ENCODE data around the gene E2F3. TPM values are rescaled to one million over a fixed set of nuclear protein-coding genes. Genes with fewer than 3 reads are reported as not detected.
A peak's percentile ranks its signal among the peaks of the same experiment; 100 is the strongest.
"Not testable (repeated sequence)": the region's sequence is repeated elsewhere in the genome, so short reads cannot be mapped to it uniquely, and the experiment has no call there.

E2F3 gene
- polyA plus RNA-seq, 3 donors = 17.7 to 19.0 (median 17.9) TPM

DNA sequence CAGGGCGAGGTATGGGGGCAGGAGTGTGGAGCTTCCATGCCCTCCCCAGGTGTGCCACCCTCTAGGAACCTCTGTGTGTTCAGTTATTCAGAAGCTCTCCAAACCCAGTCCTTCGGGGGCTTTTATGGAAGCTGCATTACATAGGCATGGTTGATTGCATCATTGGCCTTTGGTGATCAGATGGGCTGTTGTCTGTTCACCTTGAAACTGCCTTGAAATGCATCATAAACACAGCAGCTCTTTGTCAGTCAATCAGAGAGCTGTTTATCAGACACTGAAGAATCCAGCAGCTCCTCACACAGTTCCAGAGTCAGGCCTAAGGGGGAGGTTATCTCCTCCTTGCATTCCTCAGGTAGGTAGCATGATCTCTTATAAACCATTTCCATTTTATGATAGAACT lies 62.4 kb downstream of the E2F3 start:
- DNase-seq (ENCODE audit: low read depth in 3 of 3, low spot score in 2 of 3) = no peak

DNA sequence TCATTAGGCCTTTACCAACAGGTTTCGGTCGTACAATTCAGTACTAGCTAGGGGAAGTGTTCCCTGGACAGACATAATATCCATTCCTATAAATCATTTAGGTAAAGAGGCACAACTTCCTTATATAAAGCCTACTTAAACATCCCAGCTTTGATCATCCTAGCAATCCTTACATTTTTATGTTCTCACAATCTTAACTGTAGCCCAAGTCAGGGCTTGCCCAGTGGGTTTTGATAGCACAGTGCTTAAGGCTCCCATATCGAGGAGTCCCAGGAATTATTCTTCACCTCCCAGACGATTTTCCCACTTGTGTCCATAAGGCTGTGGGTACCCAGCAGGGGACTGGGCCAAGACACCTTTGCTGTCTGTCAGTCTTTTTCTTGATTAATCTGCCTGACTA lies 63.2 kb downstream of the E2F3 start:
- no peak for DNase-seq (ENCODE audit: low read depth in 3 of 3, low spot score in 2 of 3)

DNA sequence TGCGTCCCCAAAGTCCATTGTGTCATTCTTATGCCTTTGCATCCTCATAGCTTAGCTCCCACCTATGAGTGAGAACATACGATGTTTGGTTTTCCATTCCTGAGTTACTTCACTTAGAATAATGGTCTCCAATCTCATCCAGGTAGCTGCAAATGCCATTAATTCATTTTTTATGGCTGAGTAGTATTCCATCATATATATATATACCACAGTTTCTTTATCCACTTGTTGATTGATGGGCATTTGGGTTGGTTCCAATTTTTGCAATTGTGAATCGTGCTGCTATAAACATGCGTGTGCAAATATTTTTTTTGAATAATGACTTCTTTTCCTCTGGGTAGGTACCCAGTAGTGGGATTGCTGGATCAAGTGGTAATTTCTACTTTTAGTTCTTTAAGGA lies 63.9 kb downstream of the E2F3 start:
- not testable (repeated sequence) for DNase-seq (ENCODE audit: low read depth in 3 of 3, low spot score in 2 of 3)

DNA sequence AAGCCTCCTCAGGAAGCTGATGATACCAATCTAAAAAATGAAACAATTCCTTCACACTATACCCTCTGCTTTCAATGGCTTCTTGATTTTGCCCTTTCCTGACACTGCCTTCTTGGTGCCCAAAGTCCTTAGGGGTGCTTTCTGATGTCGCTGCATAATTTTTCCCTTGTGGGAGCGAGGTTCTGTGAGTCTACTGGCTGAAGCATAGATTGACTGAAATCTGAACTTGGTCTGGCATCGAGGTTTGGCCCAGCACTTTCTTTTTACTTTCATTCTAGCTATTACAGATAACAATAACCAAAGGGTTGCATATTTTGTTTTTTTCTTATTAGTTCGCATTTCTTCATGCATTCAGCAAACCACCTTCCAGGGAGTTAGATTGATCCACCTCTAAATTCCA lies 65.8 kb downstream of the E2F3 start:
- no peak for DNase-seq (ENCODE audit: low read depth in 3 of 3, low spot score in 2 of 3)

DNA sequence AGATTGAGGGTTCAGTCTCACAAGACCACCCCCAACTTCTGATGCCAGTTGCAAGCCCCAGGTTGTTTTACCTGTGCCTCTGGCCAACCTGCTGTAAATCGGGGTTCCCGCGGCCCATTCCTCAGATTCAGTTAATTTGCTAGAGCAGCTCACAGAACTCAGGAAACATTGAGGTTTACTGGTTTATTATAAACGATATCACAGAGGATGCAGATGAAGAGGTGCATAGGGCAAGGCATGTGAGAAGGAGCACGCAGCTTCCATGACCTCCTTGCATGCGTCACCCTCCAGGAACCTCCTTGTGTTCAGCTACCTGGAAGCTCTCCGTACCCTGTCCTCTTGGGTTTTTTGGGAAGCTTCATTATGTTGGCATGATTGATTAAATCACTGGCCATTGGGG lies 66.5 kb downstream of the E2F3 start:
- DNase-seq (ENCODE audit: low read depth in 3 of 3, low spot score in 2 of 3) = no peak

DNA sequence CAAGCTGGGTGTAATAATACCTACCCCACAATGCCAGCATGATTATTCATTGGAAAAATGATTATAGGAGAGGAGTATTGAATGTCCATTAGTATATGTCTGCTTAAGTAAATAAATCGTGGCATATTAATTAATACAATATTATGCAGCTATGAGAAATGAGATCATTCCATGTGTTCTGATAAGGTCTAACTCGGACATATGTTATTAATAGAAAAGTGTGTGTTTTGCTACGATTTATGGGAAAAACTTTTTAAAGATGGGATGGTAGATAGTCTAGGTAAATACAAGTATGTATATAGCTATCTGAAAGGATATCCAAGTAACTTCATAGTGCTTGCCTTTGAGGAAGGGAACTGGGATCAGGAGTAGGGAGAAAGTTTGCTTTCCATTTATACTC lies 71.1 kb downstream of the E2F3 start:
- no peak for DNase-seq (ENCODE audit: low read depth in 3 of 3, low spot score in 2 of 3)

DNA sequence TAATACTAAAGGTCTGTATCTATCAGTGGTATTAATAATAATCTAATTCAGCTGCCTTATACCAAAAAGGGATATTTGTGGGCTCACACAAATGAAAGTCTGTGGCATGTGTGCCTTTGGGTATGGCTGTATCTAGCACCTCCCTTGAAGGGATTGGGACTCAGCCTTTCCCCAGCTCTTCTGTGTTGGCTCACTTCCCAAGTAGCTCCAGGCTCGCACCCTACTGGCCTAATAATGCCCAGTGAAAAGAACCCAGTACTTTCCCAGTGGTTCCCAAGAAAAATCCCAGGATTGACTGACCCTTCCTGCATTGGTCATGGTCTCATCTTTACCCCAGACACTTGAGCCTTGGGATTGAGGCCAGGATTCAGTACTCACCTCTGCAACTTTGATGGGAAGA lies 71.8 kb downstream of the E2F3 start:
- no peak for DNase-seq (ENCODE audit: low read depth in 3 of 3, low spot score in 2 of 3)

DNA sequence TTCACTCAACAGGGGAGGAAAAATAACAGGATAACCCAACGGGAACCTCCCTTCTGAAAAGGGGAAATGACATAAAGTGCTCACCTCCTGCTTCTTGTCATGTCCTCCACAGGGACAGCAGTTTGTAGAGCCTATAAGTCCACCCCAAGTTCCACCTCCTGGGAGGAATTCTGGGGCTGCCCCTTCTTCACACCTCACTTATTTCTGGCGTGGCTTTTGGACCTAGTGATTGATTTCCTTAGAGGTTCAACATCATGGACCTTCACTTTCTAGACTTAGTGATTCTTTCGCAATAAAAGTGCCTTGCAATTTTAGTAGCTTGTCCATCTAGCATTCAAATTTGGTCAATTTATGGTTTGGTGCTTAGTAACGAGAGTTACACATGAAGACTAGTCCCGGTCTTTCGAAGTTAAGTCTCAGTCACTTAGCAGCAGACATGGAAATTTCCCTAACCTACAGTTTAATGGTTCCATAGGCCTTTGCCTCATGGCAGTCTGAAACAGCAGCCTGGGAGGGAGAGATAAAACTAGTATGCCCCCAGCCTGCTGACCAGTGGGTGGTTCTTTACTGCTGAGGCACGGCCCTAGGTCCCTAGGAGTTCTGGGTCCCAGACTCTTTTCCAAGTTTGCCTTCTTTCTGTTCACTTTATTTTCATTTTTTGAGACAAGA lies 73.3 kb downstream of the E2F3 start:
- DNase-seq (ENCODE audit: low read depth in 3 of 3, low spot score in 2 of 3) = no peak

DNA sequence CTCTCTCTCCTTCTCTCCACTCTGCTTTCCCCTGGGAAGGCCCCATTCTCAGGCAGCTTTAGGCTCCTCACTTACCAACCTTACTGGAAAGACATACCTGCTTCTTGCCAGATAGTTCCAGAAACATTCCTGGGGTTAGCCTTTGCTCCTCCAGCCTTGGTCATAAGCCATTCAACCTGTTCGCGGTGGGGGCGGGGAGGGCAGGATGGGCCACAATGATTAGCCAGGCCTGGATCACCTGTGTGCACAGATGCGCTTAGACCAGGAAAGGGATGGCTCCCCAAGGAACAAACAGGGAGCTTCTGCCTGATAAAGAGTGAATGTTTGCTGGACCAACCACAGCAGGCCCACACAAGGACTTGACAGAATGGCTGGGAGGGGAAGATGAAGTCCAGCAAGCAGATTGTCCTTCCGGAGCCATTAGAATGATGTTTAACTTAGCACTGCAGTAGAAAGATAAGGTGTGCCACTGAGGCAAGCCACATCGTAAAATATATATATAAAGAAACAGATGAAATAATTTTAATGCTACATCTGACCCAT lies 74.9 kb downstream of the E2F3 start:
- DNase-seq (ENCODE audit: low read depth in 3 of 3, low spot score in 2 of 3) = no peak

DNA sequence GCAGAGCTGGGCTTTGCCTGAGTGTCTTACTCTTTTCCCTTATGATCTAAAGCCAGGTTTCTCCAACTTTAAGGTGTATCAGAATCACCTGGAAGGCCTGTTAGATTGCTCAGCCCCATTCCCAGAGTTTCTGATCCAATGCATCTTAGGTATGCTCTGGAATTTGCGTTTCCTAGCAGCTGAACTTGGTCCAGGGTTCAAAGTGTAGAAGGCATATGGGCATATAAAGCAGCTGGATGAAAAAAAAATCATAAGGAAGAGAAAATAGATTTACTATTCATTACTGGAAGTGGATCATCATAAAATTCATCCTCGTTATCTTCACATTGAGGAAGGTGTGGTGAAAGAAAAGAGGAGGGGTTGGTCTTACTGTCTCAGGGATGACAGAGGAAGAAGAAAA lies 75.8 kb downstream of the E2F3 start:
- no peak for DNase-seq (ENCODE audit: low read depth in 3 of 3, low spot score in 2 of 3)

DNA sequence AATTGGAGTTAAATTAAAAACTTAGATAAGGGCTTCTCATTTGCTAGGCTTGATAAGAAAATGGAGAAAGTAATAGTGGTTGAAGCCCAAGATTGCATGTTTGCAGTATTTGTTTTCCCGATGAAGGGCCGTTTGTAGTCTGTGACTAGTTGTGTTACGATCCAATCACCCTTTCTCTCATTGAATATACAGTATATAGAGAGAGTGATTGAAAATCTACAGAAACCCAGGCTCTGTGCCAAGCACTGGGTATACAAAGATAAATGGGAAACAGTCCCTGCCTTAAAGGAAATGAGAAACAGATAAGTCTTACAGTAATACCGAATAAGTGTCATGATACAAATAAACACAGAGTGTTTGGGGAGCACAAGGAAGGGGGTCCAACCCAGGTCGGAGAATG lies 77.4 kb downstream of the E2F3 start:
- no peak for DNase-seq (ENCODE audit: low read depth in 3 of 3, low spot score in 2 of 3)

DNA sequence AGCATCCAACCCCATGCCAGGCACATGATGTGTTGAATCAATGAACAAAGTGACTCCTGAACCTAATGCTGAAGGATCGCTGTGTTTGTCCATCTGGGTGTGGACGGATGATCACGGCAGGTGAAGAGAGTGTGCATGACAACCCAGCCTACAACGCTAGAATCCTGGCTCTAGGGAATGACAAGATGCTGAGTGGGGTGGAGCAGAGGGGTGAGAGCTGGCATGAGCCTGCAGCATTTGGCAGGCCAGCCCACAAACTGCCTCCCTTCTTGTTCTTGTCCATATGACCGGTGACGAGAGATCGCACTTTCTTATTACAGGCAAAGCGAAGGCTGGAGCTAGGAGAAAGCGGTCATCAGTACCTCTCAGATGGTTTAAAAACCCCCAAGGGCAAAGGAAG lies 77.8 kb downstream of the E2F3 start:
- DNase-seq (ENCODE audit: low read depth in 3 of 3, low spot score in 2 of 3) = no peak

DNA sequence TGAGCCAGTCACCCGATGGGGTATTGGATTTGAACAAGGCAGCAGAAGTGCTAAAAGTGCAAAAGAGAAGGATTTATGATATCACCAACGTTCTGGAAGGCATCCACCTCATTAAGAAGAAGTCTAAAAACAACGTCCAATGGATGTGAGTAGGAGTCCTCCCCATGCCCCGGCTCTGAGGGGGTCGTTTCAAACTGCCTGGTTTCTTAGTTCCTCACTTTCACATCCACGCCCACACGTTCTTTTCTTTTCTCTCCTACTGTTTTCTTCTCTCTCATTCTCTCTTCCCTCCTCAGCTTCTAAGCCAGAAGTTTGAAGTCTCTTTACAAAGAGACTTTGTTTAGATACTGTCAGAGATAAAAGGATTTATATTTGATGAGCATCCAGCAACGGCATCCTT lies 79.6 kb downstream of the E2F3 start:
- DNase-seq (ENCODE audit: low read depth in 3 of 3, low spot score in 2 of 3) = no peak

DNA sequence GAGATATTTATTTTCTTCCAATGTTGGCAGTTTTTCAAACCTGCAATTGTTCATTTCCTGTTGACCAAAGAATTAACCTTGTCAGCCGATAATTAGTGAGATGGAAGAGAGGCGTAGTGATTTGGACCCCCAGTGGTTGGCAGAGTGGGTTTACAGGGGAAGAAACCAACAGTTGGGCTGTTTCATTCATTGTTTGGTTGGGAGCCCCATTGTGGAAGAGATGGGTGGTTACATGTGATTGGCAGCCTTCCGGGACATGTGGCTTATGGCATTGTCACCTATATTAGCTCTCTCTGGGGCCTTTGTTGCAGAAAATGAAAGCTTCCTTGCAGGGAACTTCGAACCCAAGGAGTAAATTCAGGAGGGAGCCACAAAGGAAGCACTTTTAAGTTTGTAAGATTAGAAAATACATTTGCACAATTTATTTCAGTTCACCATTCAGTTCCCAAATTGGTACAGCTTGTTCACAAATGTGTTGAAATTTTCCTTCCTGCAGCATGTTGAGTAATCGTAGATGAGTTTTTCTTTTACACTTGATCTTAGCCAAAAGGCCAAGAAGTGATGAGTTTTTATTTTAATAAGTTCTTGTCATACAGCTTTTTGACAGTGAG lies 82.3 kb downstream of the E2F3 start:
- DNase-seq (ENCODE audit: low read depth in 3 of 3, low spot score in 2 of 3) = no peak

DNA sequence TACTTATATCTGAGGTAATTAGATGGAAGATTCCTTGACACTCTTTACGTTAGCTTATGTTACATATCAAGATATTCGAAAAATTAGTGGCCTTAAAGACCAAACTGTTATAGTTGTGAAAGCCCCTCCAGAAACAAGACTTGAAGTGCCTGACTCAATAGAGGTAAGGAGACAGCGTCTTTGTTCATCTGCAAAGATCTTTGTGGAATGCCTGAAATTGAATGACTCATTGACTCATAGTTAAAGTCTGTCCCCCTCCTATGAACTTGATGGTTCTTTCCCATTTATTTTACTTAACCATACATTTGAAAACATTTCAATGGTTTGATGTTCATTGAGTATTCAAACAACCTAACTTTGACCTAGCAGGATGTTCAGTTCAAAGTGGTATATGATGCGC lies 85.0 kb downstream of the E2F3 start:
- no peak for DNase-seq (ENCODE audit: low read depth in 3 of 3, low spot score in 2 of 3)

DNA sequence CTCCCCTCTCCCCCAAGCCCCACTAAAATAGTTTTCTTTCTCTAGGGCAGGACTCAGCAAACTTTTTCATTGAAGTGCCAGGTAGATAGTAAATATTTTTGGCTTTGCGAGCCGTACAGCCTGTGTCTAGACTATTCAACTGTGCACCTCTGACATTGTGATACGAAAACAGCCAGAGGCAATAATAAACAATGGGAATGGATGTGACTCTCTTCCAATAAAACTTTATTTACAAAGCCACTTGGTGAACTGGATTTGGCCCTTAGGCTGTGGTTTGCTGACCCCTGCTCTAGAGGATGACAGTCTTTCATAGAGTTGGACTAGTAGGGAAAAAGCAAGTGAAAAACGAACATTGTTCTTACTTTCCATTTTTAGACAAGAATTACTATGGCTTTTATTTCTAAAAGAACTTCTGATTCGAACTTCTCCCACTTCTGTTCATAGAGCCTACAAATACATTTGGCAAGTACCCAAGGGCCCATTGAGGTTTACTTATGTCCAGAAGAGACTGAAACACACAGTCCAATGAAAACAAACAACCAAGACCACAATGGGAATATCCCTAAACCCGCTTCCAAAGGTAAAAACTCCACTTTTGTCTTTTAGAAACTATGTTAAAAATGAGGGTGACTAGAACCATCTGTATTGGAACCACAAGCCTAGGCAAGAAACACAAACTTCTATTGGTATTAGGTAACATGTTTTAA lies 86.1 kb downstream of the E2F3 start:
- DNase-seq (ENCODE audit: low read depth in 3 of 3, low spot score in 2 of 3) = no peak

DNA sequence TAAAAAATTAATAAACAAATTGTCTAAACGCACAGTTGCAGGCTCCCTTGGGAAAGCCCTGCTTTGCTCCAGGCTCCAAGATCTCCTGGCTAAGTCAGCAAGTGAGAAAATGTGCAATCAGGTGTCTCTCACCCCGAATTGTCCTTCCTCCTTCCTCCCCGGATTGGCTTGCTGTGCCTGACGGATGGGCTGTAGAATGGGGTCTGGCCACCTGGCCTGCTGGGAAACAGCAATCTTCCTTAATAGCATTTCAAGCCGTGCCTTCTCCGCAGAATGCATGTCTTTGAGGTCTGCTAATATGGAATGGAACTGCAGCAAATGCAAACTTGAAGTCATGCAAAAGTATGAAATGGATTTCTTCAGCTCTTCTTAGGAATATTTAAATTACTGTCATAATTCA lies 88.9 kb downstream of the E2F3 start:
- no peak for DNase-seq (ENCODE audit: low read depth in 3 of 3, low spot score in 2 of 3)

DNA sequence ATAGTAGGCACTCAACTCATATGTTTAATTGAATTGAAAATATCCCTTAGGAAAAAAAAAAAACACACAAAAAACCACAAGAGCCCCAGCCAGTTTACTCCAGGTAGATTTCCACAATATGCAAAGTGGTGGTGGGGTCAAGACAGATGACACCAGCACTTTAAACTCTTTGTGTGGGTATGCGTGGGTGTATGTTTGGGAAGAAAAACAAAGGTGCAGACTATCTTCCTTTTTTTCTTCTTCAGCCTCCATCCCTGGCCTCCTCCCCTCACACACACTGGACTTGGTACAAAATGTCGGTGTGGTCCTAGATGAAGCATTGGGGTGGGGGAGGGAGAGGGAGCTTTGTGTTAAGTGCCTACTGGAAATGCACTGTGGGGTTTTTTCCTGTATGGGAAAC lies 90.4 kb downstream of the E2F3 start:
- no peak for DNase-seq (ENCODE audit: low read depth in 3 of 3, low spot score in 2 of 3)

DNA sequence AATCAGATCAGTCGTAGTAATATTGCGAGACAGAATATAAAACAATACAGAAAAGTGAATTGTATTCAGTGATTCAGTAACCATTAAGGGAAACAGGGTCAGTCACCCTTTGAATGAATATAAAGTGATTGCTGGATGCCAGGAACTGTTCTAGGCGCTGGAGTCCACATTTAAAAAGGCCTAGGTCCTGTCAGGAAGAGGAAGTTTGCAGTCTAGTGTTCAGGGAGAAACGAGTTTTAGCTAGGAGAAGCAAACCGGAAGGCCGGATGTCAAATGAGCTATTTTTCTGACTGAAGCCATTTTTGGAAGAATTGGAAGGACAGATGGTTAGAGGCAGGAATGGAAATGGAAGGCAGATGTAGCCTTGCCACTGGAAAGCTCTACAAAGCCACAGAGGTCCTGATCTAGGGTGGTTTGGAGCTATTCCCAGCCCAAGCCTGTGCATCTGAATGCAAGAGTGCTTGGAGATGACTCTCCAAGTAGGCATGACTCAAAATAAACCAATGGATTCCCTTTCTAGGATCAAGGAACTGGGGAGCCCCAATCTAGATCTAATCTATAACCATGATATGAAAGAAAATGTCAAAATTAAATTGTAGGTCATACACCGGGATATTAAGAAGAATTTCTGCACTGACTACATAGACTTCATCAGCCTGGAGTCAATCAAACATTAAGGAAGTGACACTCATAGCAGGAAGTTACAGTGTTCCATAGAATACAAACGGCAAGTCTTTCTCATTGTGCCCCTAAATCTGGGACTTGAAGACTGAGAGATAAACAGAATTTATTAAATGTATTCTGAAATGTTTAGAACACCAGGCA lies 95.7 kb downstream of the E2F3 start:
- DNase-seq (ENCODE audit: low read depth in 3 of 3, low spot score in 2 of 3) = no peak

DNA sequence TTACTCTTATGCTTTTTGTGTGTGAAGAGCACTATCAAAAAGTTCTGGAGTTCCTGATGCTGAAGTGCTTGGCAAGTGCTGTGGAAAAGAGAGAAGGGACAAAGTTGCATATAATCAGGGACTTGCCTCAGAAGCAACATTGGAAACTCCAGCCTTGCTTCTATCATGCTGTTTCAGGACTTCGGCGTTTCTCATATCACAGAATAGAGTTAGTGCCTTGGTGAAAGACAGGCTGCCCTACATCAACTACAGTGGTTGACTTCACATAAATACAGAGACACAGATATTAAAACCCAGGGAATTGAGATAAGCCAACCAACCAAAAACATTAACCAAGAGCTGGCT lies 96.3 kb downstream of the E2F3 start:
- no peak for DNase-seq (ENCODE audit: low read depth in 3 of 3, low spot score in 2 of 3)

DNA sequence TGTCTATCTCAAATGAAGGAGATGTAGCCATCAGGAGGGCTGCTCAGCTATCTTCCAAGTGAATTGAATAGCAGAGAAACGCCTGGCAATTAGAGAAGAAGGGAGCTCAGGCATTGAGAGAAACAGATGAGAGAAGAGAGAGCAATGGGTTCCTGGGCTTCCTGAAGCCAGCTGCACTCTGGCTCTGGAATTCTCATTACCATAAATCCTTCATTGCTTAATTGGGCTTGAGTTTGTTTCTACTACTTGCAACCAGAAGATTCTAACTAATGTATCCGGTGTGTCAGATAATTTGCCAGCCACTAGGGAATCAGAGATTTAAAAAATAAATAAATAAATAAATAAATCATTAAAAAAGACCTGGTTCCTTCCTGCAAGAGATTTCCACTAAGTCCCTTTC lies 107.5 kb downstream of the E2F3 start:
- DNase-seq (ENCODE audit: low read depth in 3 of 3, low spot score in 2 of 3) = peak in 1 of 3 donors; percentile 54
